ENCODE measurements around the gene ATCAY. TPM values are rescaled to one million over a fixed set of nuclear protein-coding genes. Genes with fewer than 3 reads are reported as not detected.

Gene ATCAY
- total RNA-seq, 2 donors from 2014 or later = 3.9 to 8.3 TPM

- H3K27ac ChIP-seq = no peak overlapping the region
- no peak overlapping the region for H3K4me3 ChIP-seq
- TF ChIP-seq CTCF (IDR thresholded peaks at IDR 0.05) = no peak
- no peak for TF ChIP-seq POLR2AphosphoS5 (IDR thresholded peaks at IDR 0.05)
- no peak for TF ChIP-seq POLR2A (IDR thresholded peaks at IDR 0.05)
- no peak for DNase-seq (ENCODE audit: low spot score)
- no peaks in the 10 kb centered on the region for H3K4me1 ChIP-seq (replicated peaks)
- H3K27me3 ChIP-seq (replicated peaks; ENCODE audit: insufficient read depth) = no peaks in the 10 kb centered on the region
- no peaks in the 10 kb centered on the region for H3K9me3 ChIP-seq
- 79% methylated on average over 9 of the region's 9 CpGs for WGBS
- H3K36me3 ChIP-seq = no peaks in the 10 kb centered on the region
- intact Hi-C loops (cut with DNase I) = no loop called here
Observed at GRCh38 chr19:3914199-3914598, 33.7 kb downstream of the ATCAY start.

DNA sequence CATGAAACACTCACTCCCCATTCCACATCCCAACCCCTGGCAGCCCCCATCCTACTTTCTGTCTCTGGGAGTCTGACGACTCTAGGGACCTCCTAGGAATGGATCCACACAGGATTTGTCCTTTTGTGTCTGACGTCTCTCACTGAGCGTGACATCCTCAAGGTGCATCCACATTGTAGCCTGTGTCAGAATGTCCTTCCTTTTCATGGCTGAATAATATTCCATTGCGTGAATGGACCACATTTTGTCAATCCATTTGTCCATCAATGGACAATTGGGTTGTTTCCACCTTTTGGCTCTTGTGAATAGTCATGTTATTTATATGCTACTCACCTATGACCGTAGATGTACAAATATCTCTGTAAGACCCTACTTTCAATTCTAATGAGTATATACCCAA lies 35.5 kb downstream of the ATCAY start:
- 91% methylated on average over 5 of the region's 5 CpGs for WGBS
- H3K27me3 ChIP-seq (replicated peaks; ENCODE audit: insufficient read depth) = no peaks in the 10 kb centered on the region
- intact Hi-C loops (cut with DNase I) = no loop called here
- no peaks in the 10 kb centered on the region for H3K9me3 ChIP-seq
- no peak overlapping the region for H3K4me3 ChIP-seq
- no peak for TF ChIP-seq CTCF (IDR thresholded peaks at IDR 0.05)
- no peak for TF ChIP-seq POLR2A (IDR thresholded peaks at IDR 0.05)
- no peak for TF ChIP-seq POLR2AphosphoS5 (IDR thresholded peaks at IDR 0.05)
- no peak for DNase-seq (ENCODE audit: low spot score)
- H3K27ac ChIP-seq = no peak overlapping the region
- H3K4me1 ChIP-seq (replicated peaks) = no peaks in the 10 kb centered on the region
- no peaks in the 10 kb centered on the region for H3K36me3 ChIP-seq

- no peaks in the 10 kb centered on the region for H3K4me1 ChIP-seq (replicated peaks)
- H3K27me3 ChIP-seq (replicated peaks; ENCODE audit: insufficient read depth) = no peaks in the 10 kb centered on the region
- H3K9me3 ChIP-seq = no peaks in the 10 kb centered on the region
- 94% methylated on average over 8 of the region's 8 CpGs for WGBS
- intact Hi-C loops (cut with DNase I) = no loop called here
- H3K27ac ChIP-seq = no peak overlapping the region
- DNase-seq (ENCODE audit: low spot score) = no peak
- no peak overlapping the region for H3K4me3 ChIP-seq
- TF ChIP-seq POLR2AphosphoS5 (IDR thresholded peaks at IDR 0.05) (no peak), CTCF (IDR thresholded peaks at IDR 0.05) (no peak), POLR2A (IDR thresholded peaks at IDR 0.05) (no peak)
- H3K36me3 ChIP-seq = no peaks in the 10 kb centered on the region
Observed at GRCh38 chr19:3919793-3920192, 39.3 kb downstream of the ATCAY start.

GRCh38 chr19:3923096-3923758 lies 42.7 kb downstream of the ATCAY start:
- Histone ChIP-seq H3K4me3 (no peak overlapping the region), H3K27me3 (replicated peaks; ENCODE audit: insufficient read depth) (no peaks in the 10 kb centered on the region), H3K27ac (no peak overlapping the region), H3K4me1 (replicated peaks) (no peaks in the 10 kb centered on the region), H3K9me3 (no peaks in the 10 kb centered on the region), H3K36me3 (no peaks in the 10 kb centered on the region)
- TF ChIP-seq POLR2A (IDR thresholded peaks at IDR 0.05) (no peak), POLR2AphosphoS5 (IDR thresholded peaks at IDR 0.05) (no peak), CTCF (IDR thresholded peaks at IDR 0.05) (no peak)
- no peak for DNase-seq (ENCODE audit: low spot score)
- intact Hi-C loops (cut with DNase I) = no loop called here

- H3K9me3 ChIP-seq = no peaks in the 10 kb centered on the region
- no peak for DNase-seq (ENCODE audit: low spot score)
- H3K27ac ChIP-seq = no peak overlapping the region
- 90% methylated on average over 1 of the region's 1 CpG for WGBS
- no peaks in the 10 kb centered on the region for H3K36me3 ChIP-seq
- intact Hi-C loops (cut with DNase I) = no loop called here
- no peaks in the 10 kb centered on the region for H3K4me1 ChIP-seq (replicated peaks)
- no peaks in the 10 kb centered on the region for H3K27me3 ChIP-seq (replicated peaks; ENCODE audit: insufficient read depth)
- H3K4me3 ChIP-seq = no peak overlapping the region
- TF ChIP-seq CTCF (IDR thresholded peaks at IDR 0.05) (no peak), POLR2AphosphoS5 (IDR thresholded peaks at IDR 0.05) (no peak), POLR2A (IDR thresholded peaks at IDR 0.05) (no peak)
Observed at GRCh38 chr19:3923912-3924311, 43.4 kb downstream of the ATCAY start.
